Esophagus muscularis mucosa (tissue), 4 donors: ENCODE data around the gene PGP. TPM values are rescaled to one million over a fixed set of nuclear protein-coding genes. Genes with fewer than 3 reads are reported as not detected.

Experiments used
- DNase-seq: peaks from one replicate; pipeline ENCODE4 v3.0.0-alpha.2; 2017; ENCODE audit errors: extremely low spot score
- H3K27ac ChIP-seq, 4 donors: fragments of 200-600 bp; sonication (generic); replicated peaks in 1 of 4; 1 replicate in 3 of 4; 2 replicates in 1 of 4; pipeline ENCODE4 v1.5.1; 2016 to 2019; ENCODE audit warnings: mild to moderate bottlenecking in 1 of 4
- H3K27me3 ChIP-seq, 4 donors: fragments of 200-600 bp; sonication (generic); one replicate each; pipeline versions ENCODE4 v1.5.1 to v1.6.0; 2016 to 2019
- H3K36me3 ChIP-seq, 4 donors: fragments of 200-600 bp; sonication (generic); one replicate each; pipeline ENCODE4 v1.5.1; 2016 to 2019
- H3K4me1 ChIP-seq, 4 donors: fragments of 200-600 bp; sonication (generic); one replicate each; pipeline ENCODE4 v1.5.1; 2016 to 2019
- H3K4me3 ChIP-seq, 4 donors: fragments of 200-600 bp; sonication (generic); 1 replicate in 2 of 4; 2 replicates in 2 of 4; pipeline ENCODE4 v1.5.1; 2016 to 2019; ENCODE audit warnings: mild to moderate bottlenecking in 4 of 4, moderate library complexity in 1 of 4
- H3K9me3 ChIP-seq, 4 donors: fragments of 200-600 bp; sonication (generic); 1 replicate in 3 of 4; 2 replicates in 1 of 4; pipeline ENCODE4 v1.5.1; 2016 to 2019
- EP300 ChIP-seq: sonication (generic); formaldehyde crosslinking; IDR thresholded peaks from one replicate; pipeline ENCODE4 v1.6.1; 2017; ENCODE audit warnings: antibody characterized with exemption
- POLR2A ChIP-seq: fragments of 450-650 bp; IDR thresholded peaks from one replicate; pipeline ENCODE4 v1.6.1; 2017; ENCODE audit warnings: antibody characterized with exemption, moderate library complexity, mild to moderate bottlenecking, low read depth
- POLR2AphosphoS5 ChIP-seq, 2 donors: sonication (generic); formaldehyde crosslinking; IDR thresholded peaks; one replicate each; pipeline ENCODE4 v1.6.1; 2017; ENCODE audit warnings: antibody characterized with exemption in 2 of 2
- WGBS: methylation state at CpG from one replicate; pipeline ENCODE4 v1.1.5; 2018; 5-methylcytosine and 5-hydroxymethylcytosine counted together
- intact Hi-C: fragments of 100-400 bp; cut with DNase I; formaldehyde crosslinking; loops from one replicate; pipeline ENCODE4 v1.15.1; 2023
- total RNA-seq, 4 donors: library from RNA; depleted of rRNA; stranded (reverse); fragments of >200 nt; gene quantifications; one replicate each; pipeline versions ENCODE4 v1.1.0 to v1.2.1, GENCODE V29; 2016
- TF ChIP-seq, protein P1 (sequence below), 3 experiments: fragments of 200-600 bp in 2 of 3; fragments of 450-650 bp in 1 of 3; sonication (generic) in 2 of 3; IDR thresholded peaks; one replicate each; pipeline ENCODE4 v1.5.1; 2017 to 2019; ENCODE audit warnings: antibody characterized with exemption in 3 of 3, mild to moderate bottlenecking in 2 of 3, moderate library complexity in 1 of 3

The PGP gene
- total RNA-seq, 4 donors from 2014 or later = 8.9 to 20.0 (median 13.7) TPM

DNA sequence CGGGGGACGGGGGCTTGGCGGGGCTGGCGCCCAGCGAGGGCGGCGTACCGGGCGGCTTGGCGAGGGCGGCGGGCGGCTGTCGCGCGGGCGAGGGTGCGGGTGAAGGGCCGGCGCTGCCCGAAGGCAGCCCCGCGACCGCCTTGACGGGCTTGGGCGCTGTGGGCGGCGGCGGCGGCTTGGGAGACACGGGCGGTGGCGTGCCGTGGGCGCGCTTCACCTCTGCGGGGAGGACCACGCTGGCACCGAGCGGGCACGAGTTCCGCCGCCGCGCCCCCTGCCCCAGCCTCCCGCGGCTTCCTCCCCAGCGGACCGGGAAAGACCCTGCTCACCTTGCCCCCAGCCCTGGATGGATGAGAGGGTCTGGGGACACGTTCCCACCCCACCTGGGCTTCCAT lies 35.5 kb downstream of the PGP start:
- H3K4me3 ChIP-seq = no peak overlapping the region
- peaks cover 0 to 11% (median 0%) of the 10 kb centered on the region in 4 donors for H3K4me1 ChIP-seq
- H3K9me3 ChIP-seq = no peaks in the 10 kb centered on the region
- intact Hi-C loops = no loop called here
- WGBS = 100% methylated on average over 1 of the region's 50 CpGs
- no peak for DNase-seq
- peaks cover 0 to 13% (median 0%) of the 10 kb centered on the region in 4 donors for H3K27me3 ChIP-seq
- H3K27ac ChIP-seq = no peak overlapping the region
- H3K36me3 ChIP-seq = peaks cover 34 to 42% (median 40%) of the 10 kb centered on the region in 4 donors
- TF ChIP-seq POLR2A = no peak
- no peak for TF ChIP-seq EP300
- TF ChIP-seq POLR2AphosphoS5 (IDR thresholded peaks at IDR 0.05) = no peak
- TF ChIP-seq, protein P1, sequence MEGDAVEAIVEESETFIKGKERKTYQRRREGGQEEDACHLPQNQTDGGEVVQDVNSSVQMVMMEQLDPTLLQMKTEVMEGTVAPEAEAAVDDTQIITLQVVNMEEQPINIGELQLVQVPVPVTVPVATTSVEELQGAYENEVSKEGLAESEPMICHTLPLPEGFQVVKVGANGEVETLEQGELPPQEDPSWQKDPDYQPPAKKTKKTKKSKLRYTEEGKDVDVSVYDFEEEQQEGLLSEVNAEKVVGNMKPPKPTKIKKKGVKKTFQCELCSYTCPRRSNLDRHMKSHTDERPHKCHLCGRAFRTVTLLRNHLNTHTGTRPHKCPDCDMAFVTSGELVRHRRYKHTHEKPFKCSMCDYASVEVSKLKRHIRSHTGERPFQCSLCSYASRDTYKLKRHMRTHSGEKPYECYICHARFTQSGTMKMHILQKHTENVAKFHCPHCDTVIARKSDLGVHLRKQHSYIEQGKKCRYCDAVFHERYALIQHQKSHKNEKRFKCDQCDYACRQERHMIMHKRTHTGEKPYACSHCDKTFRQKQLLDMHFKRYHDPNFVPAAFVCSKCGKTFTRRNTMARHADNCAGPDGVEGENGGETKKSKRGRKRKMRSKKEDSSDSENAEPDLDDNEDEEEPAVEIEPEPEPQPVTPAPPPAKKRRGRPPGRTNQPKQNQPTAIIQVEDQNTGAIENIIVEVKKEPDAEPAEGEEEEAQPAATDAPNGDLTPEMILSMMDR (IDR thresholded peaks at IDR 0.05) = no peak

DNA sequence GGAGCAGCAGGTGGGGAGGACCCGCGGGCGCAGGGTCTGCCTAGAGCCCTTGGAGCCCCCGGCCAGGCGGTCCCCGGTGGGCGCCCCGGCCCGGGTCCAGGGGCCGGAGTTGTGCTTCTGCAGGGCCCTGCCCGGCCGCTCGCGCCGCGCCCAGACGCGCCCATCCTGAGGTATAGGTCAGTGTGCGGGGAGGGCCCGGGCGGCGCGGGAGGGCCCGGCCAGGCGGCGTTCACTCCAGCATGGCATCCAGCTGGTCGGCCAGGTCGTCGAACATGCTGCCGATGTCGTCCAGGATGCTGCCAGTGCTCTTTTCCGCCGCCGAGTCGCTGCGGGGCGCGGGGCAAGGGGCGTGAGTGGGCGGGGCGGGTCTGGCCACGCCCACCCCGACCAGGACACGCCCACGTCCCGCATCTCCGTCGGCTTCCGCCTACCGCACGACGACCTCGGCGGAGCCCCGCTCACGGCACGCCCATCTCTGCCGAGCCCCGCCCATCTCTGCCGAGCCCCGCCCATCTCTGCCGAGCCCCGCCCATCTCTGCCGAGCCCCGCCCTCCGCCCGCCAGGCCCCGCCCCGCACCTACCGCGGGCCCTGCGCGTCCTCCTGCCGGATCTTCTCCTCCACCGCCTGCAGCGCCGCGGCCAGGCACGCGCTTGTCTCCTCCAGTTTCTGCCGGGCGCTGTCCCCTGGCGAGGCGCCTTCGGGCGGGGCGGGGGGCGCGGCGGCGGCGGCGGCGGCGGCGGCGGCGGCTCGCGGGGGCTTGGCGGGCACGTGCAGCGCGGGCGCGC lies 36.1 kb downstream of the PGP start:
- Histone ChIP-seq H3K27ac (no peak overlapping the region), H3K9me3 (no peaks in the 10 kb centered on the region), H3K4me1 (peaks cover 0 to 11% (median 0%) of the 10 kb centered on the region in 4 donors), H3K4me3 (no peak overlapping the region), H3K36me3 (peaks cover 39 to 48% (median 46%) of the 10 kb centered on the region in 4 donors), H3K27me3 (peaks cover 0 to 13% (median 0%) of the 10 kb centered on the region in 4 donors)
- WGBS = no CpG with 5 or more reads among the region's 106 CpGs
- intact Hi-C loops = no loop called here
- TF ChIP-seq, protein P1 (IDR thresholded peaks at IDR 0.05) = no peak
- TF ChIP-seq EP300 = no peak
- TF ChIP-seq POLR2AphosphoS5 (IDR thresholded peaks at IDR 0.05) = no peak
- no peak for TF ChIP-seq POLR2A
- DNase-seq = no peak

DNA sequence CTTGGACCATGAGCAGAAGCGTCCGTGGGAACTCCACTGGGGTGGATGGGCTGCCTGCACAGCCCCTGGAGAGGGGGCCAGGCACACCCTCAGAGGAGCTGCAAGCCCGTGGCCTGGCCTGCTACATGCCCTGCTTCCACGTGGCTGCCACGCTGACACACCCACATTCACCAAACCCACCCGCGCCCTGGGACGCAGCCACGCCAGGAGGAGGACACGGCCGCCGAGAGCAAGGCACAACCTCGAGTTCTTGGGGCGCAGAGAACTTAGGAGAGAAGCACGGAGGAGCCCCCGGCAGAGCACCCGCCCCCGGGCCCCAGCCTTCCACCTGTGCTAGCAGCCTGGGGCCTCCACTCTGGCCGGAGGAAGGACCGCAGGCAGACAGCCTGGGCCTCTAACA lies 37.1 kb downstream of the PGP start:
- H3K27ac ChIP-seq = no peak overlapping the region
- no peak overlapping the region for H3K4me3 ChIP-seq
- intact Hi-C loops = no loop called here
- H3K4me1 ChIP-seq = peaks cover 0 to 11% (median 0%) of the 10 kb centered on the region in 4 donors
- DNase-seq = no peak
- WGBS = 93% methylated on average over 4 of the region's 20 CpGs
- peaks cover 0 to 13% (median 0%) of the 10 kb centered on the region in 4 donors for H3K27me3 ChIP-seq
- H3K9me3 ChIP-seq = no peaks in the 10 kb centered on the region
- peaks cover 46 to 57% (median 56%) of the 10 kb centered on the region in 4 donors for H3K36me3 ChIP-seq
- no peak for TF ChIP-seq POLR2AphosphoS5 (IDR thresholded peaks at IDR 0.05)
- no peak for TF ChIP-seq EP300
- TF ChIP-seq POLR2A = no peak
- TF ChIP-seq, protein P1 (IDR thresholded peaks at IDR 0.05) = no peak

DNA sequence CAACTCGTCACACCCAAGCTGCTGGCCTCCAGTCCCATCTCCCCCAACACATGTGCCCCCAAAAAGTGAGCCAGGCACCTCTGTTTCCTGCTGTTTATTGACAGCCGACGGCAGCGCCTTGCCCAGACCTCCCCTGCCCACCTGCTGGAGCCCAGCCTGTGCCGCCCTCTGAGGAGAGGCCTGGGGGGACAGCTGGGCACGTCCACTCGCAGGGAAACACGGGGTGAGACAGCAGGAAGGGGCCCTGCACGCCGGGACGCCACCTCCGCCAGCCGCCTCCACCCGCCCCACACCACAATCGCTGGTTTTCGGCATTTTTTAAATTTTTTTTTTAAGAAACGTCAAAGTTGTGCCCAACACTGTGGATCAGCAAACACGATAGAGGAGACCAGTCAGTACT lies 37.5 kb downstream of the PGP start:
- DNase-seq = no peak
- TF ChIP-seq EP300 = no peak
- no peak for TF ChIP-seq POLR2AphosphoS5 (IDR thresholded peaks at IDR 0.05)
- no peak for TF ChIP-seq POLR2A
- TF ChIP-seq, protein P1 (IDR thresholded peaks at IDR 0.05) = no peak
- H3K27ac ChIP-seq = no peak overlapping the region
- peaks cover 50 to 62% (median 60%) of the 10 kb centered on the region in 4 donors for H3K36me3 ChIP-seq
- intact Hi-C loops = no loop called here
- H3K9me3 ChIP-seq = no peaks in the 10 kb centered on the region
- H3K4me3 ChIP-seq = no peak overlapping the region
- WGBS = 91% methylated on average over 15 of the region's 18 CpGs
- peaks cover 0 to 13% (median 0%) of the 10 kb centered on the region in 4 donors for H3K27me3 ChIP-seq
- H3K4me1 ChIP-seq = peaks cover 0 to 11% (median 0%) of the 10 kb centered on the region in 4 donors
